Islet of Langerhans (tissue), 1 donor: ENCODE results near the gene MLPH.

ENCODE experiments used
- FAIRE-seq: peaks from one replicate; lab custom pipeline; 2011; peaks lifted over from hg19 to GRCh38; lab: Jason Lieb, UNC

The MLPH gene

DNA sequence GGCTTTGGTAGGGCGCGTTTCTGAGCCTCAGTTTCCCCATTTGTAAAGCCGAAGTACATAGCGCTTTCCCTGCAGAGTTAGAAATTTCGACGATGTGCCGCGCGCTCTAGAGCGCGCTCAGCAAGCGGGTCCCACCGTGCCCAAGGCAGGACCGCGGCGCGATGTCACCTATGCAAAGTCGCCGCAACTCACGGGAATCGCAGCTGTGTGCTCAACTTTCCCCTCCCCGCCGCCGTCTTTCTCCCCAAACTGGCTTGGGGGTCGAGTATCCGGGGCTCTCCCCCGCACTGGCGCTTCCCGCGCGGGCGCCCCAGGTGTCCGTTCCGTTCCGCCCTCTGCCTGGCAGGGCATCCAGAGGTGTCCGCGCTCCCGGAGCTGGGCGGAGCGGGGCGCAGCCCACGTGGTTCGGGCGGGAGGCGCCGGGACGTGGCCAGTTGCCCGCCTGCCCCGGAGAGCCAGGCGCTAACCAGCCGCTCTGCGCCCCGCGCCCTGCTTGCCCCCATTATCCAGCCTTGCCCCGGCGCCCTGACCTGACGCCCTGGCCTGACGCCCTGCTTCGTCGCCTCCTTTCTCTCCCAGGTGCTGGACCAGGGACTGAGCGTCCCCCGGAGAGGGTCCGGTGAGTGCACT, at the start of gene MLPH:
TSS of gene MLPH (plus strand) at position 433 of the 630 bp plus-strand sequence. CDS start 6,176 bp downstream, outside the sequence.
- no peak for FAIRE-seq

GRCh38 chr2:237437566-237437965, 49.5 kb upstream of the MLPH start:
- FAIRE-seq: no peak

DNA sequence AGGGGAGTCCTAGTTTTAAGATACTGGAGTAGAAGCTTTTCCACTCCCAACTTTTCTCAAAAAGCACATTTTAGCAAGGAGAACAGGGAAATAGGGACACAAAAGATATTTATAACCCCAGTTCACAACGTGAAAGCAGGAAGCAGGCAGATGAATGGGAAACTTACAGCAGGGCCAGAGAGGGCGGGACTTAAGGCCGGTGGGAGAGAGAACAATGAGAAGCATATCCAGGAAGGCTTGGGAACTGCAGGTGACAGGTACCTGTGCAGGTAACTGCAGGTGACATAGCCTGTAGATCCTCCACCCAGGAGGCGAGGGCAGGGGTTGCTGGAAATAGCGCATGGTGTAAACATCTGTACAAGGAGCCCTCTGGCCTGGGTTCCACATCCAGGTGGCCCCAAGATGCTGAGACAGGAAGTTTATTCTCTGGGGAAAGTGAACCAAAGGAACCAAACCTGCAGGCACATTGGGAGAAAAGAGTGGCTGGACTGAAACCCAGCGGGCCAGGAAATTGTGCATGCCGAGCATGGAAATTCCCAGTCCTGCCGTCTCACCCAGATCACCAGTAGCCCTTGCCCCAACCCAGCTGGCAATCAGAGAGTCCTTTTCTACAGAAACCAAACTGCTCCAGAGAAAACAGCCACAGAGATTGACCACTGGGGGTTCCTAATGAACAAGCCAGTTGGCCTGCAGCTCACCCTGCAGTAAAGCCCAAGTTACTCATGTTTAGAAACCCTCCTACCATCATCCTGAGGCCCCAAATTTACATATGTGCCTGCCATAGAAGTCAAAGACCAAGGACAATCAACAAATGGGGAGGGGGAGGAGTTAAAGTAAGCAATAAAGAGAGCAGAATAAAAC, 48.7 kb upstream of the MLPH start:
- FAIRE-seq: no peak

DNA sequence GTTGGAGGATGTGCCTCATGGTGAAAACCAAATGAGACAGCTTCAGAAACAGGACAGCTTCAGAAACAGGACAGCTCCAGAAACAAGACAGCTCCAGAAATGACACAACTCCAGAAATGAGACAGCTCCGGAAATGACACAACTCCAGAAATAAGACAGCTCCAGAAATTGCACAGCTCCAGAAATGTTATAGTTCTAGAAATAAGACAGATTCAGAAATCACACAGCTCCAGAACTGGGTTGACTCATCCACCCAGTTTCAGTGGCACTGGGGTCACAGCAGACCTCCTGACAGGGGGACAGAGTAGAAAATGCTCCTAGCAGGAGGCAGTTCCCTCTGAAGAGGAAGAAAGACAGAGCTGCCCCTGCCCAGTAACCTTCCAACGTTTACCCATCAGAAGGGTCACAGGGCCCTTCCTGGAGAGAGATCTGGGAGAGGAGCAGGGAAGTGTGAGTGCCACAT, 46.2 kb upstream of the MLPH start:
- FAIRE-seq: no peak

- FAIRE-seq: no peak
Measured at GRCh38 chr2:237441605-237442274, 45.3 kb upstream of the MLPH start.

- no peak for FAIRE-seq
Measured at GRCh38 chr2:237444071-237444470, 43.0 kb upstream of the MLPH start.

DNA sequence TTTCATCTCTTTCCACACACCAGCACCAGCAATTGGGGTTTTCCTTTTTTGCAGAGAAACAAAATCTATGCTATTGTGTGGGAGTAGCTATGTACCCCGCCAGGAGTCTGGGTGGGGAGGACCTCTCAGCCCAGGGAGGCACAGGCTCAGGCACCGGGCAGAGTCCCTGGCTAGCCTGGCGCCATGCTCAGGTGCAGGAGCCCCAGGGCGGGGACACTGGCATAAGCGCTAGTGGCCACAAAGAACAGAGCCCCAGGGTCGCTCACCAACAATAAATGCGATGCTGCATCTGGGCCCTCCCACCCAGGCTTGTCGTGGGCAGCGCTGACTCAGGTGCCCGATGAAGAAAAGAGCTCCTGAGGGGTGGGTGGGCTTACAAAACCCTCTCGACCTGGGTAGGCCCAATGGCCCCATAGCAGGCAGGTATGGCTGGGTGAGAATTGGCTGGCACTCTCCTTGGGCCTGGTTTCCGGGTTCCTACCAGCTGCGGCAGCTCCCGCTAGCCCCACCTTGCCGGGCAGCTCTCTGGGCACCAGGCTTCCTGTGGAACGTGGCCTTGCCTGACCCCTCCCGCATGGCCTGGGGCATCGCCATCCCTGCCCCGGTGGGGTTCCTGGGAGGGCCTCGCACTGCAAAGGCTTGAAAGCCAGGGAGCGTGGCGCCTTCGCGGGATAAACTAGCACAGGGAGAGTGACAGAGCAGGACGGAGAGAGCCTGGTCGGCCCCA, 41.3 kb upstream of the MLPH start:
- FAIRE-seq: no peak

GRCh38 chr2:237446338-237446665, 40.7 kb upstream of the MLPH start:
- FAIRE-seq: no peak

- no peak for FAIRE-seq
Measured at GRCh38 chr2:237447496-237447895, 39.6 kb upstream of the MLPH start.

- FAIRE-seq: no peak
Measured at GRCh38 chr2:237448171-237448570, 38.9 kb upstream of the MLPH start.

GRCh38 chr2:237448626-237449025, 38.4 kb upstream of the MLPH start:
- no peak for FAIRE-seq

DNA sequence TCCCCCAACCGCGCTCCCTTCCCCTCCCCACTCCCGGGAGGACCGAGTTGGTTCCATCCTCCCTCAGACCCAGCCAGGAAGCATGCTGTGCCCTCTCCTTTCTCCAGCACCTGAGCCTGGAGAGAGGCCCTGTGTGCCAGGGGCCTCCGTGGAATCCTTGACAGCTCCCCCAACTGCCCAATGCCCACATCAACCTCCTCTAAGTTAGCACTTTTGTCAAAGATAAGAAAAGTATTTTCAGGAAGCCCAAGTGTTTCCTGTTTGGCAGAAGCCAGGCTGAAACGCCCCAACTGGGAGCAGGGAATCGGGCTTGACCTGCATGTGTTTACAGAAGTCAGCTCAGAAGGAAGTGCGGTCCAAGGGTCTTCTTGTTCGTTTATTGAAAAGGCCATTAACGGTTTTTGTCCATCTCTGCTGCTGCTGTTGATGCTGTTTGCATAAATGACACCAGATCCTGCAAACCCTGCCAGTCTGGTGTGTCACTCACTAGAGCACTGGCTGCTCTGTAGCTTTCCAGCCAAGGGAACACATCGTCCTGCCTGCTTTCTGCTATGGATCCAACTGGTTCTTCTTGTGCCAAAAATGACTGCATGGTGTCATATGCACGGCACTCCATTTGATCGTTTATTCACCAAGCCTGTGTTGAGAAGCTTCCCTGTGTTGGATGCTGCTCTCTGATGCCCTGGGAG, 37.7 kb upstream of the MLPH start:
- FAIRE-seq: no peak

DNA sequence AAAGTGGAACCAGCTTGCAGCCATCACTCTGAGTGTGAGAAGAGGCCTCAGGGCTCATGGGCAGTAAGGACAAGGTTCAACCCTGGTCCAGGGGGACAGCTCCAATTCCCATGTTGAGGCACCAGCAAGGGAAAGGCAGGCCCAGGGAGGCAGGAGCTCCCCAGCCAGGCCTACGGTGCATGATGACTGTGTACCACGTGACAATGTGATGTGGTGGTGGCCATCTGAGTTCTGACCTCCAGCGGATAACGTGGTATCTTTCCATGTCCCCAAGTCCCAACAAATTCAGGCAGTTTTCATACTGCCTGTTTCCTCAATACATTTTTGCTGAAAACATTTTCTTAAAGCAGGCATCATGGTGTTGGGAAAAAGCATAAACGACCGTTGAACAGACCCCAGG, 36.9 kb upstream of the MLPH start:
- no peak for FAIRE-seq

- FAIRE-seq: no peak
Measured at GRCh38 chr2:237450583-237450982, 36.5 kb upstream of the MLPH start.

- FAIRE-seq: no peak
Measured at GRCh38 chr2:237451643-237452469, 35.2 kb upstream of the MLPH start.

GRCh38 chr2:237452861-237453260, 34.2 kb upstream of the MLPH start:
- FAIRE-seq: no peak

- no peak for FAIRE-seq
Measured at GRCh38 chr2:237453671-237454070, 33.4 kb upstream of the MLPH start.

DNA sequence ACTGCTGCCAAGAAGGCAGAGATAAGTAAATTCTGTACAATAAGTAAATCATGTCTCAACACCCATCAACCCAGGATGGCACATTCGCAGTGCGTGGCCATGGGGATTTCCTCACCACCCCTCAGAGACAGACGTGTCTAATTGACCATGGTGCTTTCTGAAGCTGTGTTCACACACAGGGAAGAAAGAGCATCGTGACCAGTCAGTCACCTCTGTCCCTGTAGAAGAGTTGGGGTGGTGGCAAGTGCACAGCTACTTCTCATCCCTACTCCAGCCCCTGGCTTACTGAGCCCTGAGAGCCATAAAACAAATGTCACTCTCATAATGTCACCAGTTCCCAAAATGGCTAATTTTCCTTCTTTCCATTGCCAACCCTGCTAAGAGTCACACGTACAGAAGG, 31.3 kb upstream of the MLPH start:
- no peak for FAIRE-seq

DNA sequence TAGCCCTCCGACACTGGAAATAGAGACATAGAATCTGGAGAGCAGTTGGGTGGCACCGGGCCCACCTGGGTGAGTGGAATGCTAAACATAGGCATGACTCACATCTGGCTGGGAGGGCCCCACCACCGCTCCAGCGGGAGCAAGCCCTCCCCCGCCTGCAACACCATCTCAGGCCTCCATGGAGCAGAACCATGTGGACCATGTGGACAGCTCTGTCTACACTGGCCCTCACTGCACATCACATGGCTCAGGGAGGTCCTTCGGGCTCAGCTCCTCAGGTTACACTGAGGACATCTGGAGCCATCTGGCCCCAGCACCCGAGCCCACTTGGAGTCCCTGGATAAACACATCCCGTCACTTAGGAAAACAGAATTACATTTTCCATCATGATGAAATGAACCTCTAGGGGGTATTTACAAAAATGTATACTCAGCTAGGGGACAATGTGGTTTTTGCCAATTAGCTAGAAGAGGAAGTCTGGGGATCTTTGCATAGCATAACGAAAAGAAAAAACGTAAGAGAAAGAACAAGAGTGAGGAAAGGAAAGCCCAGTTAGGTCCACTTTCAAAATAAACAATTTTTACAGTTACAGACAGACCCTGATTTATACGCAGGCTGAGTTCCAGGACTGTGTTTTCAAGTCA, 30.7 kb upstream of the MLPH start:
- no peak for FAIRE-seq

DNA sequence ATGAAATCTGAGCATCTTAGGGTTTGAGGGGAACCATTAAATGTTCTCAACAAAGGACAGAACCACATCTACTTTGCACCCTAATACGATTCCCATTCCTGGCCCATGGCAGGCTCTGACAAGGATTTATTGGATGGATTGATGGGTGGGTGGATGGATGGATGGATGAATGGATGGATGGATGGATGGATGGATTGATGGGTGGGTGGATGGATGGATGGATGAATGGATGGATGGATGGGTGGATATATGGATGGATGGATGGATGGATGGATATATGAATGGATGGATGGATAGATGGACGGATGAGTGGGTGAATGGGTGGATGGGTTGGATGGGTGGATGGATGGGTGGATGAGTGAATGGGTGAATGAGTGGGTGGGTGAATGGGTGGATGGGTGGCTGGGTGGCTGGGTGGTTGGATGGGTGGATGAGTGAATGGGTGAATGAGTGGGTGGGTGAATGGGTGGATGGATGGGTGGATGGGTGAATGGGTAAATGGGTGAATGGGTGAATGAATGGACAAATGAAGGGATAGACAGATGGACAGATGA, 29.6 kb upstream of the MLPH start:
- FAIRE-seq: no peak
